IMR-90 (cell line): ENCODE measurements around the gene ZBTB25. TPM values are rescaled to one million over a fixed set of nuclear protein-coding genes. Genes with fewer than 3 reads are reported as not detected.

Experiments used
- ATAC-seq: fragments of 200-7000 bp; cut with Tn5 transposase; 2 replicates; pipeline ENCODE4 v1.9.1; 2020; ENCODE audit warnings: low read depth, mild to moderate bottlenecking, moderate library complexity
- BruUV-seq: library from RNA; stranded (reverse); fragments of 400-500 nt; replicated peaks from 2 replicates; lab custom pipeline; 2021; lab: Mats Ljungman, UMichigan
- CTCF ChIA-PET: fragments of 300-600 bp; formaldehyde crosslinking; extraction: SDS; loops from one replicate; lab custom pipeline; 2021; ENCODE audit warnings: antibody characterized with exemption; lab: Yijun Ruan, JAX
- POLR2A ChIA-PET: fragments of 300-600 bp; sonication (Branson Sonifier 250); formaldehyde crosslinking; loops from one replicate; lab custom pipeline; 2022; ENCODE audit warnings: antibody characterized with exemption; ENCODE audit not compliant: unreplicated experiment; lab: Charles Lee
- DNase-seq: peaks from one replicate; pipeline ENCODE4 v3.0.0; 2013
- H2AFZ ChIP-seq: replicated peaks from 2 replicates; pipeline ENCODE3; 2013; ENCODE audit warnings: low read length, mild to moderate bottlenecking; ENCODE audit not compliant: poor library complexity
- H2AK5ac ChIP-seq: 2 replicates; pipeline ENCODE4 v1.6.1; 2013; ENCODE audit warnings: low read depth, low read length, inconsistent platforms
- H2AK9ac ChIP-seq: replicated peaks from 2 replicates; pipeline ENCODE3; 2013; ENCODE audit warnings: mild to moderate bottlenecking, low read depth, low read length, moderate library complexity; ENCODE audit not compliant: poor library complexity
- H2BK120ac ChIP-seq: 2 replicates; pipeline ENCODE4 v1.6.1; 2013; ENCODE audit warnings: low read depth, low read length, inconsistent platforms
- H2BK15ac ChIP-seq: 3 replicates; pipeline ENCODE4 v1.6.1; 2013; ENCODE audit warnings: low read depth, low read length, inconsistent platforms
- H2BK20ac ChIP-seq: 2 replicates; pipeline ENCODE4 v1.6.1; 2013; ENCODE audit warnings: low read depth, mild to moderate bottlenecking, inconsistent platforms, low read length, moderate library complexity
- H2BK5ac ChIP-seq: 2 replicates; pipeline ENCODE4 v1.6.1; 2013; ENCODE audit warnings: mild to moderate bottlenecking, low read depth, low read length, inconsistent platforms; ENCODE audit not compliant: poor library complexity, severe bottlenecking
- H3K14ac ChIP-seq: replicated peaks from 2 replicates; pipeline ENCODE4 v1.6.1; 2013; ENCODE audit warnings: low read depth, low read length, inconsistent platforms
- H3K18ac ChIP-seq: 2 replicates; pipeline ENCODE4 v1.6.1; 2013; ENCODE audit warnings: low read depth, low read length, control low read depth
- H3K23ac ChIP-seq: 2 replicates; pipeline ENCODE4 v1.6.1; 2013; ENCODE audit warnings: low read depth, low read length, inconsistent platforms
- H3K27ac ChIP-seq: 2 replicates; pipeline ENCODE4 v1.5.1; 2013; ENCODE audit warnings: mild to moderate bottlenecking, control low read depth, low read length; ENCODE audit not compliant: insufficient read depth
- H3K27me3 ChIP-seq: 2 replicates; pipeline ENCODE4 v1.6.1; 2013; ENCODE audit warnings: low read length; ENCODE audit not compliant: control insufficient read depth, insufficient read depth
- H3K36me3 ChIP-seq: 2 replicates; pipeline ENCODE4 v1.6.1; 2013; ENCODE audit warnings: low read length, mixed read lengths; ENCODE audit not compliant: control insufficient read depth, insufficient read depth
- H3K4ac ChIP-seq: 2 replicates; pipeline ENCODE4 v1.6.1; 2013; ENCODE audit warnings: low read depth, low read length, inconsistent platforms
- H3K4me1 ChIP-seq: 2 replicates; pipeline ENCODE4 v1.6.1; 2013; ENCODE audit warnings: low read length, mixed read lengths; ENCODE audit not compliant: control insufficient read depth, insufficient read depth
- H3K4me2 ChIP-seq: 2 replicates; pipeline ENCODE4 v1.6.1; 2013; ENCODE audit warnings: low read depth, mild to moderate bottlenecking, control low read depth, low read length, moderate library complexity
- H3K4me3 ChIP-seq: 2 replicates; pipeline ENCODE4 v1.5.1; 2013; ENCODE audit warnings: low read depth, mild to moderate bottlenecking, control low read depth, low read length, moderate library complexity; ENCODE audit not compliant: insufficient read depth
- H3K56ac ChIP-seq: 2 replicates; pipeline ENCODE4 v1.6.1; 2013; ENCODE audit warnings: low read length, inconsistent platforms; ENCODE audit not compliant: insufficient read depth; ENCODE audit errors: extremely low read depth
- H3K79me1 ChIP-seq, 2 experiments: 2 replicates each; pipeline ENCODE4 v1.6.1; 2013; ENCODE audit warnings: low read length in 2 of 2, inconsistent platforms in 1 of 2, low read depth in 1 of 2
- H3K9ac ChIP-seq: 2 replicates; pipeline ENCODE4 v1.6.1; 2013; ENCODE audit warnings: low read depth, low read length, control low read depth
- H3K9me1 ChIP-seq: 2 replicates; pipeline ENCODE4 v1.6.1; 2013; ENCODE audit warnings: low read length, inconsistent platforms; ENCODE audit not compliant: insufficient read depth
- H3K9me3 ChIP-seq: 2 replicates; pipeline ENCODE4 v1.6.1; 2013; ENCODE audit warnings: low read length; ENCODE audit not compliant: control insufficient read depth, insufficient read depth
- H4K20me1 ChIP-seq: 2 replicates; pipeline ENCODE4 v1.6.1; 2013; ENCODE audit warnings: low read length, inconsistent platforms; ENCODE audit not compliant: insufficient read depth
- H4K5ac ChIP-seq: 2 replicates; pipeline ENCODE4 v1.6.1; 2013; ENCODE audit warnings: mild to moderate bottlenecking, low read depth, low read length, control low read depth
- H4K8ac ChIP-seq, 2 experiments: 2 replicates each; pipeline ENCODE4 v1.6.1; 2013; ENCODE audit warnings: low read depth in 2 of 2, low read length in 2 of 2, control low read depth in 1 of 2, inconsistent platforms in 1 of 2
- H4K91ac ChIP-seq: 2 replicates; pipeline ENCODE4 v1.6.1; 2013; ENCODE audit warnings: low read depth, low read length, inconsistent platforms; ENCODE audit not compliant: insufficient read depth
- CEBPB ChIP-seq: IDR thresholded peaks from 2 replicates; pipeline ENCODE4 v1.6.1; 2012; ENCODE audit warnings: low read depth, low read length, improper control_type of control experiment
- CHD1 ChIP-seq: IDR thresholded peaks from 2 replicates; pipeline ENCODE4 v1.6.1; 2012; ENCODE audit warnings: low read depth, low read length, improper control_type of control experiment
- FOS ChIP-seq: fragments of 150-350 bp; IDR thresholded peaks from 2 replicates; pipeline ENCODE4 v1.6.1; 2016; ENCODE audit warnings: low read depth, low read length
- MAFK ChIP-seq: IDR thresholded peaks from 2 replicates; pipeline ENCODE4 v1.6.1; 2012; ENCODE audit warnings: low read depth, low read length, improper control_type of control experiment
- MAZ ChIP-seq: IDR thresholded peaks from 2 replicates; pipeline ENCODE4 v1.6.1; 2012; ENCODE audit warnings: low read depth, mild to moderate bottlenecking, low read length, improper control_type of control experiment, moderate library complexity, borderline replicate concordance
- NFE2L2 ChIP-seq: fragments of 150-350 bp; IDR thresholded peaks from 2 replicates; pipeline ENCODE4 v1.6.1; 2016; ENCODE audit warnings: low read depth, mild to moderate bottlenecking, low read length
- POLR2A ChIP-seq: IDR thresholded peaks from 2 replicates; pipeline ENCODE4 v1.6.1; 2012; ENCODE audit warnings: mild to moderate bottlenecking, low read depth, low read length
- RFX5 ChIP-seq: IDR thresholded peaks from 2 replicates; pipeline ENCODE4 v1.8.0; 2012; ENCODE audit warnings: low read depth, mild to moderate bottlenecking, low read length, moderate library complexity
- SMC3 ChIP-seq: fragments of 150-350 bp; IDR thresholded peaks from 2 replicates; pipeline ENCODE4 v1.6.1; 2016; ENCODE audit warnings: low read depth, mild to moderate bottlenecking, antibody characterized with exemption, low read length, moderate library complexity
- WGBS, 2 experiments: methylation state at CpG; one replicate each; pipeline versions ENCODE4 v1.1.5 to v1.1.7; 2013; ENCODE audit warnings: missing lambda C conversion rate in 2 of 2; ENCODE audit not compliant: insufficient read length in 1 of 2; ENCODE audit errors: extremely low coverage in 2 of 2; 5-methylcytosine and 5-hydroxymethylcytosine counted together
- dilution Hi-C: fragments of 300-500 bp; cut with HindIII; formaldehyde crosslinking; loops from one replicate; pipeline ENCODE4 v1.14.3; 2018; ENCODE audit warnings: low sequenced_read_pairs; ENCODE audit not compliant: unreplicated experiment
- in situ Hi-C: fragments of 300-500 bp; cut with MboI; formaldehyde crosslinking; loops from 3 replicates; pipeline ENCODE4 v1.14.3; 2019; ENCODE audit warnings: low sequenced_read_pairs, inconsistent platforms, mixed read lengths
- intact Hi-C: fragments of 100-400 bp; cut with micrococcal nuclease; formaldehyde crosslinking; loops from 2 replicates; pipeline ENCODE4 v1.10.0; 2022
- polyA plus RNA-seq, 3 experiments: library from polyadenylated mRNA; depleted of rRNA; stranded (reverse); fragments of >200 nt; gene quantifications; 2 replicates each; pipeline ENCODE4 v1.2.3, GENCODE V29; 2012; ENCODE audit warnings: low replicate concordance in 1 of 3
- total RNA-seq: library from RNA; depleted of rRNA; stranded (reverse); fragments of >200 nt; gene quantifications from 2 replicates; pipeline ENCODE4 v1.2.3, GENCODE V29; 2012
- TF ChIP-seq, protein P1 (sequence below): conservative IDR thresholded peaks from 2 replicates; pipeline ENCODE4 v1.5.1; 2012; ENCODE audit warnings: mild to moderate bottlenecking, low read depth, low read length, improper control_type of control experiment
- TF ChIP-seq, protein P2 (sequence below): fragments of 150-350 bp; IDR thresholded peaks from 2 replicates; pipeline ENCODE4 v1.6.1; 2017; ENCODE audit warnings: mild to moderate bottlenecking, antibody characterized with exemption, low read length, low read depth

The ZBTB25 gene
- total and polyA plus RNA-seq, 2 of the 4 experiments (the other 2 are of a cell fraction): 4.4 to 6.6 TPM

DNA sequence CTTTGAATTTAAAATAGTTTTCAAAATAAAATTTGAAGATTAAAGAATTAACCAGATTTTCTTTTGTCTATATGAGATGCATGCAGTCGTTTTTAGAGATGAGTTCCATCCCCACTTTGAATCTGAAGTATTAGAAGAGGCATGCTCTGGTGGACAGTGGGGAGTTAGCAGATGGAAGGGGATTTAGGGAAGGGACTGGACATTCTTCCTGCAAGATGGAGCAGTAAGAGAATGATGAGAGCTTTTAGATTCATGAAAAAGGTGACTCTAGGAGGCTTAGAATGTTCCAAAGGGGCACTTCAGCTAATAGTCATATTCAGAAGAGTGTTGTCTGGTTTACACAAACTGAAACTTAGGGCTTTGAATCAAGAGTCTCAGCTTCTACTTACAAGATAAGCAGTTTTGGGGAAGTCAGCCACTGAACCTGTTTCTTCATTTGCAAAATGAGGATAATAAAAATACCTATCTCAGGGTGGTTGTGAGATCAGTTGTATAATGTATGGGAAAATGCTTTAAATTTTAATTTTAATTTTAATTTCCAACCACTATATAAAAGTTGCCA lies 4.7 kb upstream of the ZBTB25 start:
- Histone ChIP-seq H4K20me1 (peaks cover 77% of the 10 kb centered on the region), H3K56ac (no peak overlapping the region), H2BK5ac (no peak overlapping the region), H3K23ac (peak overlapping the region; percentile 47; the same call in 1 of the 2 replicates), H3K27me3 (no peaks in the 10 kb centered on the region), H3K14ac (no peak overlapping the region), H2AK9ac (no peak overlapping the region), H4K8ac (no peak overlapping the region), H3K4me1 (peaks cover 7% of the 10 kb centered on the region), H4K5ac (no peak overlapping the region), H4K91ac (no peak overlapping the region), H3K27ac (no peak overlapping the region), H3K79me1 (peaks cover 0 to 58% of the 10 kb centered on the region in 2 experiments; a peak in 2 of 4 replicates), H2BK15ac (no peak overlapping the region), H2BK20ac (no peak overlapping the region), H3K18ac (no peak overlapping the region), H2AK5ac (no peak overlapping the region), H3K4me3 (no peak overlapping the region), H3K4me2 (peak overlapping the region; percentile 45), H3K9ac (no peak overlapping the region), H3K4ac (no peak overlapping the region), H3K9me1 (peaks cover 12% of the 10 kb centered on the region), H2AFZ (no peak overlapping the region), H3K36me3 (no peaks in the 10 kb centered on the region), H2BK120ac (no peak overlapping the region), H3K9me3 (no peaks in the 10 kb centered on the region)
- ChIA-PET CTCF (interaction anchor here (0.7 kb wide), 1 partner anchor 129 kb away, joined by 3 read pairs; no protein-coding TSS in a partner anchor), POLR2A (interaction anchor here (1.0 kb wide), 1 partner anchor 32 kb away, joined by 3 read pairs; the partner anchor contains the start of gene HSPA2)
- no CpG with 5 or more reads among the region's 1 CpG for WGBS, 2 experiments
- no TSS peak for BruUV-seq
- in situ Hi-C loops: no loop called here
- dilution Hi-C loops: no loop called here
- DNase-seq (no peak), ATAC-seq (no peak)
- TF ChIP-seq, protein P1, sequence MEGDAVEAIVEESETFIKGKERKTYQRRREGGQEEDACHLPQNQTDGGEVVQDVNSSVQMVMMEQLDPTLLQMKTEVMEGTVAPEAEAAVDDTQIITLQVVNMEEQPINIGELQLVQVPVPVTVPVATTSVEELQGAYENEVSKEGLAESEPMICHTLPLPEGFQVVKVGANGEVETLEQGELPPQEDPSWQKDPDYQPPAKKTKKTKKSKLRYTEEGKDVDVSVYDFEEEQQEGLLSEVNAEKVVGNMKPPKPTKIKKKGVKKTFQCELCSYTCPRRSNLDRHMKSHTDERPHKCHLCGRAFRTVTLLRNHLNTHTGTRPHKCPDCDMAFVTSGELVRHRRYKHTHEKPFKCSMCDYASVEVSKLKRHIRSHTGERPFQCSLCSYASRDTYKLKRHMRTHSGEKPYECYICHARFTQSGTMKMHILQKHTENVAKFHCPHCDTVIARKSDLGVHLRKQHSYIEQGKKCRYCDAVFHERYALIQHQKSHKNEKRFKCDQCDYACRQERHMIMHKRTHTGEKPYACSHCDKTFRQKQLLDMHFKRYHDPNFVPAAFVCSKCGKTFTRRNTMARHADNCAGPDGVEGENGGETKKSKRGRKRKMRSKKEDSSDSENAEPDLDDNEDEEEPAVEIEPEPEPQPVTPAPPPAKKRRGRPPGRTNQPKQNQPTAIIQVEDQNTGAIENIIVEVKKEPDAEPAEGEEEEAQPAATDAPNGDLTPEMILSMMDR: no peak
- TF ChIP-seq SMC3: no peak
- TF ChIP-seq RFX5: no peak
- TF ChIP-seq FOS: no peak
- no peak for TF ChIP-seq POLR2A
- TF ChIP-seq CEBPB: no peak
- no peak for TF ChIP-seq MAFK
- no peak for TF ChIP-seq MAZ
- TF ChIP-seq NFE2L2: no peak
- TF ChIP-seq, protein P2, sequence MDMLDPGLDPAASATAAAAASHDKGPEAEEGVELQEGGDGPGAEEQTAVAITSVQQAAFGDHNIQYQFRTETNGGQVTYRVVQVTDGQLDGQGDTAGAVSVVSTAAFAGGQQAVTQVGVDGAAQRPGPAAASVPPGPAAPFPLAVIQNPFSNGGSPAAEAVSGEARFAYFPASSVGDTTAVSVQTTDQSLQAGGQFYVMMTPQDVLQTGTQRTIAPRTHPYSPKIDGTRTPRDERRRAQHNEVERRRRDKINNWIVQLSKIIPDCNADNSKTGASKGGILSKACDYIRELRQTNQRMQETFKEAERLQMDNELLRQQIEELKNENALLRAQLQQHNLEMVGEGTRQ: no peak
- TF ChIP-seq CHD1: no peak
- intact Hi-C loops: no loop called here
